ENCODE data around the gene FNDC10. TPM values are rescaled to one million over a fixed set of nuclear protein-coding genes. Genes with fewer than 3 reads are reported as not detected.

Gene FNDC10
- total and polyA plus RNA-seq, 9 of the 15 experiments (the other 6 are each of a cell fraction or from before 2014, with no cell fraction given), result 0.08 to 6.3 (median 1.6) TPM

DNA sequence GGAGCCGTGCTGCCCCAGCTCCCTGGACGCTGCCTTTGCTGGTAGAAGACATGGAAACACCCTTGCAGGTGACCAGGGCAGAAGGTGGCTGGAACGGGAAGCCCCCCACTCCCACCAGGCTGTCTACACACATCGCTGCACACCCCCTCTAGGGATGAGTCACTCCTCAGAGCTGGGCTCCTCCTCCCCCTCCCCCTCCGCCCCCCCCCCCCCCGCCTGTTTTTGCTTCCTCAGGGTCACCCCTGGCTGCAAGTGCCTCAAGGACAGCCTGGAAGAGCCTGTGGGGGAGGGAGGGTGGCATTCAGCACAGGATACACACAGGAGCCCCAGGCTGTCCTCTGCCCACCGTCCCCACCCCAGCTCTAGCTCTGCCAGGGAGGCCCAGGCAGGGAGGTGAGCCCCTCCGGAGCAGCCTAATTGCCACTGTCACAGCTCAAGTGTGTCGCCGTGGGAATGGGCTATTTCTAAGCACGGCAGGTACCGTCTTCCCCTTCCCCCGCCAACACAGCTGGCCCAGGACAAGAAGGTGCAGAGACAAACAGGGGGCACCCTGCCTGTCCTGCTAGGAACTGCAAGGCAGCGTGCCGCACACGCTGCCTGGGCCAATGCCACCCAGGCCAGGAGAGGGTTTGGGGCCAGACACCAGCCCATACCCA, 2.5 kb downstream of the FNDC10 start (continued):
- TF ChIP-seq ZNF263 (CRISPR knock-in tag; IDR thresholded peaks at IDR 0.05; ENCODE audit: borderline replicate concordance) (peak; percentile 57), RNF2 (IDR thresholded peaks at IDR 0.05) (no peak), MED1 (CRISPR knock-in tag; IDR thresholded peaks at IDR 0.05; ENCODE audit: borderline replicate concordance) (no peak), MAX (CRISPR knock-in tag; IDR thresholded peaks at IDR 0.05) (peak; percentile 50; the same call in 1 of the 2 replicates), TAF7 (tag; IDR thresholded peaks at IDR 0.05) (no peak), ZNF444 (CRISPR knock-in tag; IDR thresholded peaks at IDR 0.05) (no peak), MLLT1 (IDR thresholded peaks at IDR 0.05) (no peak), ZEB2 (IDR thresholded peaks at IDR 0.05) (no peak), MCM7 (IDR thresholded peaks at IDR 0.05) (no peak), KLF13 (tag; IDR thresholded peaks at IDR 0.05; ENCODE audit: borderline replicate concordance, low read depth) (no peak), TAF9B (IDR thresholded peaks at IDR 0.05; ENCODE audit: partially characterized antibody) (no peak), BACH1 (tag; IDR thresholded peaks at IDR 0.05) (no peak), ZFP30 (CRISPR knock-in tag; IDR thresholded peaks at IDR 0.05; ENCODE audit: borderline replicate concordance) (no peak), PYGO2 (tag; IDR thresholded peaks at IDR 0.05) (no peak), ARID1B (IDR thresholded peaks at IDR 0.05) (peak; percentile 42)
- TF ChIP-seq, protein P1, sequence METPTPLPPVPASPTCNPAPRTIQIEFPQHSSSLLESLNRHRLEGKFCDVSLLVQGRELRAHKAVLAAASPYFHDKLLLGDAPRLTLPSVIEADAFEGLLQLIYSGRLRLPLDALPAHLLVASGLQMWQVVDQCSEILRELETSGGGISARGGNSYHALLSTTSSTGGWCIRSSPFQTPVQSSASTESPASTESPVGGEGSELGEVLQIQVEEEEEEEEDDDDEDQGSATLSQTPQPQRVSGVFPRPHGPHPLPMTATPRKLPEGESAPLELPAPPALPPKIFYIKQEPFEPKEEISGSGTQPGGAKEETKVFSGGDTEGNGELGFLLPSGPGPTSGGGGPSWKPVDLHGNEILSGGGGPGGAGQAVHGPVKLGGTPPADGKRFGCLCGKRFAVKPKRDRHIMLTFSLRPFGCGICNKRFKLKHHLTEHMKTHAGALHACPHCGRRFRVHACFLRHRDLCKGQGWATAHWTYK (CRISPR knock-in tag; IDR thresholded peaks at IDR 0.05), result no peak
- TF ChIP-seq, protein P2, sequence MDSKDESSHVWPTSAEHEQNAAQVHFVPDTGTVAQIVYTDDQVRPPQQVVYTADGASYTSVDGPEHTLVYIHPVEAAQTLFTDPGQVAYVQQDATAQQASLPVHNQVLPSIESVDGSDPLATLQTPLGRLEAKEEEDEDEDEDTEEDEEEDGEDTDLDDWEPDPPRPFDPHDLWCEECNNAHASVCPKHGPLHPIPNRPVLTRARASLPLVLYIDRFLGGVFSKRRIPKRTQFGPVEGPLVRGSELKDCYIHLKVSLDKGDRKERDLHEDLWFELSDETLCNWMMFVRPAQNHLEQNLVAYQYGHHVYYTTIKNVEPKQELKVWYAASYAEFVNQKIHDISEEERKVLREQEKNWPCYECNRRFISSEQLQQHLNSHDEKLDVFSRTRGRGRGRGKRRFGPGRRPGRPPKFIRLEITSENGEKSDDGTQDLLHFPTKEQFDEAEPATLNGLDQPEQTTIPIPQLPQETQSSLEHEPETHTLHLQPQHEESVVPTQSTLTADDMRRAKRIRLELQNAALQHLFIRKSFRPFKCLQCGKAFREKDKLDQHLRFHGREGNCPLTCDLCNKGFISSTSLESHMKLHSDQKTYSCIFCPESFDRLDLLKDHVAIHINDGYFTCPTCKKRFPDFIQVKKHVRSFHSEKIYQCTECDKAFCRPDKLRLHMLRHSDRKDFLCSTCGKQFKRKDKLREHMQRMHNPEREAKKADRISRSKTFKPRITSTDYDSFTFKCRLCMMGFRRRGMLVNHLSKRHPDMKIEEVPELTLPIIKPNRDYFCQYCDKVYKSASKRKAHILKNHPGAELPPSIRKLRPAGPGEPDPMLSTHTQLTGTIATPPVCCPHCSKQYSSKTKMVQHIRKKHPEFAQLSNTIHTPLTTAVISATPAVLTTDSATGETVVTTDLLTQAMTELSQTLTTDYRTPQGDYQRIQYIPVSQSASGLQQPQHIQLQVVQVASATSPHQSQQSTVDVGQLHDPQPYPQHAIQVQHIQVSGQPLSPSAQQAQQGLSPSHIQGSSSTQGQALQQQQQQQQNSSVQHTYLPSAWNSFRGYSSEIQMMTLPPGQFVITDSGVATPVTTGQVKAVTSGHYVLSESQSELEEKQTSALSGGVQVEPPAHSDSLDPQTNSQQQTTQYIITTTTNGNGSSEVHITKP (IDR thresholded peaks at IDR 0.05; ENCODE audit: partially characterized antibody), result peak; percentile 89
- TF ChIP-seq, protein P3, sequence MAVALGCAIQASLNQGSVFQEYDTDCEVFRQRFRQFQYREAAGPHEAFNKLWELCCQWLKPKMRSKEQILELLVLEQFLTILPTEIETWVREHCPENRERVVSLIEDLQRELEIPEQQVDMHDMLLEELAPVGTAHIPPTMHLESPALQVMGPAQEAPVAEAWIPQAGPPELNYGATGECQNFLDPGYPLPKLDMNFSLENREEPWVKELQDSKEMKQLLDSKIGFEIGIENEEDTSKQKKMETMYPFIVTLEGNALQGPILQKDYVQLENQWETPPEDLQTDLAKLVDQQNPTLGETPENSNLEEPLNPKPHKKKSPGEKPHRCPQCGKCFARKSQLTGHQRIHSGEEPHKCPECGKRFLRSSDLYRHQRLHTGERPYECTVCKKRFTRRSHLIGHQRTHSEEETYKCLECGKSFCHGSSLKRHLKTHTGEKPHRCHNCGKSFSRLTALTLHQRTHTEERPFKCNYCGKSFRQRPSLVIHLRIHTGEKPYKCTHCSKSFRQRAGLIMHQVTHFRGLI (CRISPR knock-in tag; IDR thresholded peaks at IDR 0.05), result no peak
- TF ChIP-seq, protein P4, sequence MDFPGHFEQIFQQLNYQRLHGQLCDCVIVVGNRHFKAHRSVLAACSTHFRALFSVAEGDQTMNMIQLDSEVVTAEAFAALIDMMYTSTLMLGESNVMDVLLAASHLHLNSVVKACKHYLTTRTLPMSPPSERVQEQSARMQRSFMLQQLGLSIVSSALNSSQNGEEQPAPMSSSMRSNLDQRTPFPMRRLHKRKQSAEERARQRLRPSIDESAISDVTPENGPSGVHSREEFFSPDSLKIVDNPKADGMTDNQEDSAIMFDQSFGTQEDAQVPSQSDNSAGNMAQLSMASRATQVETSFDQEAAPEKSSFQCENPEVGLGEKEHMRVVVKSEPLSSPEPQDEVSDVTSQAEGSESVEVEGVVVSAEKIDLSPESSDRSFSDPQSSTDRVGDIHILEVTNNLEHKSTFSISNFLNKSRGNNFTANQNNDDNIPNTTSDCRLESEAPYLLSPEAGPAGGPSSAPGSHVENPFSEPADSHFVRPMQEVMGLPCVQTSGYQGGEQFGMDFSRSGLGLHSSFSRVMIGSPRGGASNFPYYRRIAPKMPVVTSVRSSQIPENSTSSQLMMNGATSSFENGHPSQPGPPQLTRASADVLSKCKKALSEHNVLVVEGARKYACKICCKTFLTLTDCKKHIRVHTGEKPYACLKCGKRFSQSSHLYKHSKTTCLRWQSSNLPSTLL (IDR thresholded peaks at IDR 0.05), result no peak

Measured in K562 (cell line).